HG03103 (cell line): ENCODE results near the gene ACTR10.

Experiments
- ATAC-seq: cut with Tn5 transposase; IDR thresholded peaks from one replicate; pipeline ENCODE4 v1.9.1; 2021; ENCODE audit warnings: low read depth; ENCODE audit not compliant: unreplicated experiment

ACTR10 gene

DNA sequence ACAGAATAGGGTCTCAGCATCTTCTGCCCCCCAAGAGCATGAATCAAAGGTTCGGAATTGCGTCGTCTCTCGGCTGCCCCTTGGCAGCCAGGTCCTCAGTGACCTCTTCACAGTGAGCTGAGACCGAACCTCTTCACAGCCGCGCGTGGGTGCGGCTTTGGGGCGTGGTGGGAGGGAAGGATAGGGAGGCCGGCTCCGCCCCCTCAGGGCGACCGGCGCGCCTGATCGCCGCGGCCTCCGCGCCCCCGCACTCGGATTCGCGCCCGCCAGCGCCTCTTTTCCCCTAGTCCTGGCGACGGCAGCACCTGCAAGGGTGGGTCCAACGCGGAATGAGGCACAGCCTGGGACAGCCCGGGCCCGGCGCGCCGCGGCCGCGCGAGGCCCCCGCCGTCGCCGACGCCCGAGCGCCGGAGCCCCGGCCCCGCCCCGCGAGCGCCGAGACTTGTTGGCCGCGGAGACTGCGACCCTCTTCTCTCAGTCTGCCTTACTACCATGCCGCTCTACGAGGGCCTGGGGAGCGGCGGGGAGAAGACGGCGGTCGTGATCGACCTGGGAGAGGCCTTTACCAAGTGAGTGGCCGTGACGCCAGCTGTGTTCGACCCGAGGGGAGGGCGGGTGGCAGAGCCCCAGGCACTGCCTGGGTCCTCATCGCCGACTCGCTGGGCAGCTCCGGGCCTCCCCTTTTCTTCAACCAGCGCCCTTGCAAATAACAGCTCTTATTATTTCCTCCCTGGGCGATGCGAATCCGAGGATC is at the start of gene ACTR10:
ACTR10 (plus strand) TSS at position 424 of the 754 bp plus-strand sequence; CDS start at position 493, 69 bp downstream.
- ATAC-seq: peak; percentile 92

DNA sequence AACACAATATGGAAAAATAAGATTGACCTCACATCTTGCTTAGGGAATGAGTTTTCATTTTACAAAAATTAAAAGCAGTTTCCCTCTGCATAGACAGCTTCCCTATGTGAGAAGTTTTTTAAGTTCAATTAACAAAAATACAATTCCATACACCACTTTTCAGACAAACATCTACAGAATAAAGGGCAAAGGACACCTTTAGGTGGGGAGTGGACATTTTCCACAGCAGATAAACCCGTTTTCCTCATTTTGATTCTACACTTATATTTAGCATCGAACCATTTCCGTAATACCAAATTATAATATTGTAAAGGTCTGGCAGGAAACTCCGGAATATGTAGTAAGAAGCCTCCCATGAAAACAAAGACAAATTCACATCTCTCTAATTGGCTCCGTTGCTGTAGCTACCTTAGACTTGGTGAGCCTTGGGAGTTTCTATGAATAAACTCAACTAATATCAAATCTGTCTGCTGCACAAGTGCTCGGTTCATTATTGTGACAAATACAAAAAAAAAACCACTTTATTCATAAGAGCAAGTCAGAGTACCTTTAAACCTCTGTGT is 49.6 kb upstream of the ACTR10 start:
- ATAC-seq: no peak

DNA sequence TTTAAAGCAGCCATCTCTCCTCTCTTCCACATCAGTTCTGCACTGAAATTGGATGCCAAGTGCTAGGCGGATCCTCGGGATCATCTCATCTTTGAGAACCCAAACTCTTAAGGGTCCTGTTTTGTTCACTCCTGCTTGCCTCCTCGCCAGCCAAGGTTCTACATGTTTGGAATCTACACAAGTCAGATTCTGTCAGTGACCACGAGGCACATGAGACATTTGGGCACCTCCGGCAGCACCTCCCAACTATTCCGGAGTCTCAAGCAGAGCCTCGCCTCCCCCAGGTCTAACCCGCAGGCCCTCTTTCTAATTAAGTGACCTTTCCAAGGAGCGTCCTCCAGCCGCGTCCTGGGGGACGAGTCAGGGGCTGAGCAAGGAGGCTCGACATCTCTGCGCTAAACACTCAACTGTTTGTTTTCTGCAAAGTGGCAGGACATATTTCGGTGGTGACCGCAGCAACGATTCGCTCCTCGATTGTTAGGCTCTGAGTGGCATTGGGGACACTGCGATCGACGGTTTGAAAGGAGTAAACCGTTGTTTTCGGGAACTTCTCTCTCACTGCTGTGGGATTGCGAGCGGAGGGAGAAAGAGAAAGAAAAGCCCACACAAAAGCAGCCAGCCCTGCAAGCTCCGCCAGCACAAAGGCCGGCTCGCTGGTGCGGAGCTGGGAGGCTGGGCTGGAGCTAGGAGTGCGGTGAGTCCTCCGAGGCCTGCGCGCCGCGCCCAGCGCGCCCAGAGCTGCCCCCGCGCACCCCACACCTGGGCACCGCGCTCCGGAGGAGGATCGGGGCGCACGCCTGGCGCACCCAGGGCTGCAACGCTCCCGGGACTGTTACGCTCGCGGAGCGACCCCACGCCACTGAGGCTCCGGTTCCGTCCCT is 48.6 kb upstream of the ACTR10 start:
- ATAC-seq: peak; percentile 16

DNA sequence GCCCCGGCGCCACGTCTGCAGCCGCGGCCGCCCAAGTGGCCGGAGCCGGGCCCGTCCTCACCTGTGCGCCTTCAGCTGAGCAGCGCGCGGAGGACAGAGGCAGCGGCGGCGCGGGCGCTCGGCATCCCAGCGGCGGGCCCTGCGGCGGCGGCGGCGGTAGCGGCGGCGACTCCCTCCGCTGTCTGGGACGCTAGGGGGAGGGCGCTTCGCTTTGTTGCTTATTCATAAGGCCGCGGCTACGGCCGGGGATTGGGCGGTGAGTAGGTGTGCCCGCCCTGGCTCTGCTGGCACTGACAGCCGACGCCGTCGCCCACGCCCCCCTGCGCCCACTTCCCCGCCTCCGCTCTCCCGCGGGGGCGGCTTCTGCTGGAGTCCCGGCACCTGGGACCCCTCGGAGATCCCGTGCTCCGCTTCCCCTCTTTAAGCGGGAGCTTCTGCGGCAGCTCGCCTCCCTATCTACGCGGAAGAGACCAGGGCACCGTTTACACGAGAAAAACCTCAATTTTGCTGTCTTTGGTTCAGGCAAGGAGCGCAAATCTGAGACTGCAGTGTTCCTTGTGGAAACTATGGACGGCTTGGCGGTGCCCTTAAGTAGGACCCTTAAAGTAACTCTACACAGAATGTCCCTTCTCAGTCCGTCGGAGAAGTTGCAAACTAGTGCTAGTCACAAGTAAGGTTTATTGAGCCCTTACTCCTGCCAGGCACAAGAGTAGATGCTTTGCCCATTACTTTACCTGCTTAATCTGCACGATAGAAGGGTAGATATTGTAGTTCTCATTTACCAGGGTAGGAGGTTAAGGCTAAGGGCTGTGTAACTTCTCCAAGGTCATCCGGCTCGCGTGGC is 47.7 kb upstream of the ACTR10 start, which contains the start of gene ARMH4:
ARMH4 (minus strand) TSS at position 200 of the 844 bp plus-strand sequence. CDS start 12,855 bp downstream, outside the sequence.
- ATAC-seq: peak; percentile 98

DNA sequence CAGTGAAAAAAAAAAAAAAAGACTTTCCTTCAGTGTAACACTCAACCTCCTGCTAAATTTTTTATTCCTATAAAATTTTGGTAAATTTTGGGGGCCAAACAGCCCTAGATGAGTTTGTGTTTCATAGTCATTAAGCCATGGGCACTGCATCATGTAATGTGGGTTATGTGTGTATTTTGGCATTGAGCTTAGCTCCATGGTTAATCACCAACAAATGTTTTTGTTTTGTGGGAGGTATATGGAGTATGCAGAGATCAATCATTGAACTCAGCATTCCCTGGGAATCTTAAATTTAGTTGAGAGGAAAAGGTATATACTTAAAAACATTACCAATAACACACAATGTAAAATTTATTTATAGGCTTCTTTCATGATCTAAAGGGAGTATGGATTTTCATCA is 39.4 kb upstream of the ACTR10 start:
- no peak for ATAC-seq

DNA sequence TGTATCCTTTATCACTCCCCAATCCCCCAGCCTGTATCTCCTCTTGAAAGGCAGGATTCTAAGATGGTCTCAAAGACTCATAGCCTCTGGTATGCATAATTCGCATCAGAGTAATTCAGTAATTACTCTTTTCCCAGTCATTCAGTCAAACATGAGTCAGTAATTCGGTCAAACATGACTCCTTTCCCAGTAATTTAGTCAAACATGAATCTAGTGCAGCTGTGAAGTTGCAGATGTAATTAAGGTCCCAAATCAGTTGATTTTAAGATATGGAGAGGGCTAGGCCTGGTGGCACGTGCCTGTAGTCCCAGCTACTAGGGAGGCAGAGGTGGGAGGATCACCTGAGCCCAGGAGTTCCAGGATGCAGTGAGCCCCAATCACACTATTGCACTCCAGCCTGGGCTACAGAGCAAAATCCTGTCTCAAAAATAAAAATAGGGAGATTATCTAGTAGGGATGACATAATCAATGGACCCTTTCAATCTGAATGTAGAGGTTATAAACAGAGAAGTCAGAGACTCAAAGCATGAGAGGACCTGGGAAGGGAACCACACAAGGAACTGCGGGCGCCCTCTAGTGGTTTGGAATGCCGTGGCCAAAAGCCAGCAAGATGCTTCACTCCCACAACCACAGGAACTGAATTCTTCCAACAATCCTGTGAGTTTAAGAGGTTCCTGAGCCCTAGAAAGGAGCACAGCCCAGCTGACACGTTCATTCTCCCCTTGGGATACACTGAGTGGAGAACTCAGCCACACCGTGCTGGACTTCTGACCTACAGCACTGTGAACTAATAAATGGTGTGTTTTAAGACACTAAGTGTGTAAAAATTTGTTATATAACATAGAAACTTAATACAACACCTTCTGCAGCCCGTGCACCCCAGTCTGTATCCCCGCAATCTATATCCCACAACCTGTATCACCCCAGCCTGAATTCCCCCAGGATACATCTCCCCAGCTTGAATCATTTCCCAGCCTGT is 33.7 kb upstream of the ACTR10 start:
- peak; percentile 69 for ATAC-seq

DNA sequence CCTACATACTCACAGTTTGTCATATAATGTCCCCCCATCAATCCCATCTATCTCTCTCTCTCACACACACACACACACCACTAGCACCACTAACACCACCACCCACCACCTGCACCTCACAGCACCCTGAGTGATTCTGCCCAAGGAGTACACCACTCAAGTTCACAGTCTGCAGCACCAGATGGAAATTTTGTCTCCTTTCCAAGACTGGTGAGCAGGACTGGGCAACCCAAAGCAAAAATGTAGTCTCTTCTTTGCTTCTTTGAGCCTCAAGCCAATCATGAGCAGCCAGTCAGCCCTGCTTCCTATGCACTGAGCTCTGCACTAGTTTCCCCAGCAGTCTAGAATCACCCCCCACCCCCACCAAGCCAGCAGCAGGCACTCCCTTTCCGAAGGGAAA is 32.9 kb upstream of the ACTR10 start:
- ATAC-seq: no peak

DNA sequence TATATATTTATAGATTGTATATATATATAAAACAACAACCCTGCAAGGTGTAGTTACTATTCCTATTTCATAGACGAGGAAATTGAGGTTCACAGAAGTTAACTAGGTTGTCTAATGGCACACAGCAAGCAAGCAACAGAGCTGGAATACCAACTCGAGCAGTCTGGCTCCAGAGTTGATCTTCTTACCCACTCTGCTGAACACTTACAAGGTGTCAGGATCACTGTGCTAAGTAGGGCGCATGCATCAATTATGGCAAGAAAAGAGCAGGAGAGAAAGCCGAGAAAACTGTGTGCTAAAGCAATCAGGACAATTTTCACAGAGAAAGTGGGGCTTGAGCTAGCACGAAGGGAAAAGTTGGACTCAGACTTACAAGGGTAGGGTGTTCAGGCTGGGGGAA is 32.1 kb upstream of the ACTR10 start:
- ATAC-seq: no peak

DNA sequence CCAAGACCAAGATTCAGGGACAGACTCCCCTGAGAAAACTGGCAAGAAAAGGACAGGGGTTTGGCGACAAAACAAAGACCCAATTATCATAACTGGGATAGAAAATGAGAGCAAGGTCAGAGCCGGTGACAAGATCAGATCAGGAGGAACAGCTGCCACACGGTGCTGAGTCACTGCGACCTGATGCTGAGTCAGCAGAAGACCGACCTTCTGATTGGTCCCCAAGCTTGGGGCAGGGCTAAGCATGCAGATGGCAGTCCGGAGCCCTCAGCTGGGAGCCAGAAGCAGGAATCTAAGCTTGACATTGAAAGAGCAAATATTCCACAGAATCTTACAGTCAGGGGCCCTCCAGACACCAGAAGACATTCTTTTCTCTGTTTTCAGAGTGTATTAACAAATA is 28.9 kb upstream of the ACTR10 start:
- ATAC-seq: peak; percentile 69

DNA sequence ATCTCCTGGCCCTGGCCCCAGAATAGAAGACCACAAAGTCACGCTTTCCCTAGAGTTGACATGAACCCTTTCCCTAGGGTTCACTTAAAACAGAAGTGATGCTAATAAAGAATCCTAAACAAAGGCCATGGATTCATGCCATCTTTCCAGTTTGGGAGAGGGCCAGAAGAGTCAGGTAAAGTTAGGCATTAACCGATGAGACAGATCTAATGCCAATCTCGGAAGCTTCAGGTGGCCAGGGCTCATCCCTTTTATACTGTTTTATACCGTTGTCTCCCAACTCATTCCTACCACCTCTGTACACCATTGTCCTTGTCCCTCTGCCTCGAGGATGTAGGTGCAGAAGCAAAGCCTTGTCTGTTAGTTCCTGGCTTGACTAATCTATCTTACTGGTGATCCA is 22.8 kb upstream of the ACTR10 start:
- ATAC-seq: no peak

DNA sequence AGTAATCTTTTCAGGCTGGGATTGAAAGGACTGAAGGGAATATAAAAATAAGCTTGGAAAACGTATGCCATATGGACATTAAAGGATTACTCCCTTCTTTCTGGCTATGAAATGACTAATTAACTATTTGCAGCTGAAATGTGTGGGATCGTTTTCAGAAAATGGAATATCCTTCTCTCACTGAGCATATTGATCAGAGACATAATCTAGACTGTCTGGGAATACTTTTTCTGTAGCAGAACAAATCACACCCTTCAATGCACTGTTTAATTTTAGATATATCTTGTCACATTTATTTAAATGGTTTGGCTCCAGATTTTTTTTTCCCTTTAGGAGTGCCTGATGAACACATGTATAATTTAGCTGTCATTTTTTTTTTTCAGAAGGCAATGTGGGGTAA is 10.8 kb upstream of the ACTR10 start:
- ATAC-seq: no peak

DNA sequence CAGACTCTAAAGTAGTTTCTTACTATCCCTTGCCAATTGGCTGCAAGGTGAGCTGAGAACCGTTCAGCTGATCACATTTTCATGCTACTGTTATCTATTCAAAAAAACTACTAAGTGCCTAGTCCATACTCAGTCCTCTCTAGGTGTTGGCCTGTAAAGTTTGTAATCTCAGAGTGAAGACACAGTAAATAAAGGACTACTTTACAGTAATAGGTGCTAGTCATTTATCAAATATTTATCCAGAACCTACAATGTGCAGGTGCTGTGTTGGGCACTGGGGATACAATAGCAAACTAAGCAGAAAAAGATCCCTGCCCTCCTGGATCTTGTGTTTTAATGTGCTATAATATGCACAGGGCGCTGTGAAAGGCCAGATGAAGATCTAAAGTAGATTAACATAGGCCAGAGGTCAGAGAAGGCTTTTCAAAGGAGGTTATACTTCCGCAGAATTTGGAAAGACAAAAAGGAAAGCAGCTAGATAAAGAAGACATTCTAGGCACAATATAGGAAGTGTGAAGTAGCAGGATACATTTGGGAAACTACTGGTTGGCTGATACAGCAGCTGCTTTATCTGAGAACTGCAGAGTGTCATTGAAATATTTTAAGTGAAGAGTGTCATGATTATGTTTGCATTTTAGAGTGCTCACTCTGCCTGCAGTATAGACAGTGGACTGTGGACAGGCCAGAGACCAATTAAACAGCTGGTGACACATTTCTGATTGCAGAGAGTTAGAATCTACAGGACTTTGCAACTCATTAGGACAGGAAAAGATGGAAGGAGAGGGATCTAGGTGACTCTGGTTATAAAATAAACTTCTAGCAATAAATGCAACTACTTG is 8.0 kb upstream of the ACTR10 start:
- no peak for ATAC-seq

DNA sequence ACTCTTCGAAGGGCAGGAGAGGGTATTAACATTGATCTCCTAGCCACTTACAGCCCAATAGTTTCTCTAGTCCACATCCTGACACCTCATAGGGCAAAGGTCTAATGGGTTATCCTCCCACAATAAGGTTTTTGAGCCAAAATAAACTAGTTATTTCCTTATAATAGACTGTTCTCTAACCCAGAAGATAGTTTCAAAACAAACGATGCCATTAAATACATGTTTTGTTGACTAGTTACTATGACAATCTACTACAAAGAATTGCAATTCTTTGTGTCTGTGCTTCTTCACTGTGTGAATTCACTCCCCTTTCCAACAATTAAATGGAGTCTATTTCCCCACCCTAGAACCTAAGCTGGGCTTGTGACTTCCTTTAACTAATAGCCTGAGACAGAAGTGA is 6.4 kb upstream of the ACTR10 start:
- no peak for ATAC-seq

DNA sequence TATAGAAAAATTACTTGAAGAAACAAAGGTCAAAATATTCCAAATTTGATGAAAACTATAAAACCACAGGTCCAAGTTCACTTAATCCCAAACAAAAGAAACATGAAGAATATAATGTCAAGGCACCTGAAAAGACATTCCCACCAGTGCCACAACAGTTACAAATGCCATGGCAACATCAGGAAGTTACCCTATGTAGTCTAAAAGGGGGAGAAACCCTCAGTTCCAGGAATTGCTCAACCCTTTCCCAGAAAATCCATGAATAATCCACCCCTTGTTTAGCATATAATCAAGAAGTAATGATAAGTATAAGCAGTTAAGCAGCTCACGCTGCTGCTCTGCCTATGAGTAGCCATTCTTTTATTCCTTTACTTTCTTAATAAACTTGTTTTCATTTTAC is 3.8 kb upstream of the ACTR10 start:
- no peak for ATAC-seq

DNA sequence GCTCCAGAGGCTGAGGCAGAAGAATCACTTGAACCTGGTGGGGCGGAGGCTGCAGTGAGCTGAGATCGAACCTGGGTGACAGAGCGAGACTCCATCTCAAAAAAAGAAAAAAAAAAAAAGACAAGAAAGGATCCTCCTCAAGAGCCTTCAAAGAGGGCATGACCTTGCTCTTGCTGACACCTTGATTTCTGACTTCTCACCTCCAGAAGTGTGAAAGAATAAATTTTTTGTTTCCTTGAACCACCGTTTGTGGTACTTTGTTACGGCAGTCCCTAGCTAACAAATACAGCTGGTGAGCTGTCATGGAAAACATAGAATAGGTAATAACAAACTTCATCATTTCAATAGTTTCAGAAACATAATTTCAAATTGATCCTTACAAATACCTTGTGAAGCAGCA is 1.9 kb upstream of the ACTR10 start:
- no peak for ATAC-seq

DNA sequence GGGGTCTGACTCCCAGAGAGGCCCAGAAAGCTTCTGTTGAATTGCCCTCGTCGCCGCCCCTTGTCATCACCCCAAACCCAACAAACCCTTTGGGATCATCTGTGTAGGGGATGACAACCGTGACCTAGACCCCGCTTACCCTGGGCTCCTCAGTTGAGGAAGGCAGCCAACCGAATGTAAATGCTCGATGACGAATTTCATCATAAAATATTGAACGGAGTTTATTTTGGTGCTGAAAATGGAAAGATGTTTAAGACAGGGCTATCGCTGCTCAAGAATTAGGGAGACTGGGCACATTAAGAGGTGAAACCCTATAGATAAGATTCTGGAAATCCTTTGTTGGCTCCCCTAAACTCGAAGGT is 512 bp downstream of the ACTR10 start:
- peak; percentile 7 for ATAC-seq

DNA sequence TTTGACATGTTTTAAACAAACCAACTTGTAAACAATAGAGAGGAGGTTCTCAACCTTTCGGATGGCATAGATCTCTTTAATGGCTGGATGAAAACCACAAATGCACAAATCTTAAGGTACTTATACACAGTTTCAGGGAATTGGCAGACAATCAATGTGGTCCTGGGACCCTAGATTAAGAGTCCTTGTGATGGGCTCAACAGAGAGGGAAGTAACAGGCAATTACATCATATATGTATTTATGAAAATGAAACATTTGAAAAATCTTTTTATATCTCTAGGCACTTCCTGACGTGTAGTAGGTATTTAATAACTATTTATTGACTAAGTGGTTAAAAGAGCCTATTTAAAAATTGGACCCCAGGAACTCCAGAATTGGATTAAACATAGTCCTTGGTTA is 897 bp downstream of the ACTR10 start:
- no peak for ATAC-seq

DNA sequence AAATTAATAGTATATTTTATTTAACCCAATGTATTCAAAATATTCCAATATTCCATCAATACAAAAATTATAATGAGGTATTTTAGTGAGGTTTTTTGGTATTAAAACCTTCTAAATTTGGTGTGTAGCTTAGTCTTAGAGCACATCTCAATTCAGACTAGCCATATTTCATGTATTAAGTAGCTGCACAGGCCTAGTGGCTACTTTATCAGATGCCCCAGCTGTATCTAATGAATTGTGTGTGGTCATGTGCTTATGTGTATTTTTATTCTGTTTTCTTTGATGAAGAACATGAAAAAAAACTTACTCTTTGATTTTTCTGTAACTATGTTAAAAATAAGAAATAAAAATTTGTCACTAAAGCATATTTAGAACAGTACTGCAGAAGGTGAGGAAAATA is 13.2 kb downstream of the ACTR10 start:
- no peak for ATAC-seq
